GM21515 (cell line): ENCODE measurements around the gene EIF4G1.

Source experiments
- ATAC-seq: cut with Tn5 transposase; IDR thresholded peaks from one replicate; pipeline ENCODE4 v1.9.1; 2021; ENCODE audit not compliant: unreplicated experiment

Gene EIF4G1

DNA sequence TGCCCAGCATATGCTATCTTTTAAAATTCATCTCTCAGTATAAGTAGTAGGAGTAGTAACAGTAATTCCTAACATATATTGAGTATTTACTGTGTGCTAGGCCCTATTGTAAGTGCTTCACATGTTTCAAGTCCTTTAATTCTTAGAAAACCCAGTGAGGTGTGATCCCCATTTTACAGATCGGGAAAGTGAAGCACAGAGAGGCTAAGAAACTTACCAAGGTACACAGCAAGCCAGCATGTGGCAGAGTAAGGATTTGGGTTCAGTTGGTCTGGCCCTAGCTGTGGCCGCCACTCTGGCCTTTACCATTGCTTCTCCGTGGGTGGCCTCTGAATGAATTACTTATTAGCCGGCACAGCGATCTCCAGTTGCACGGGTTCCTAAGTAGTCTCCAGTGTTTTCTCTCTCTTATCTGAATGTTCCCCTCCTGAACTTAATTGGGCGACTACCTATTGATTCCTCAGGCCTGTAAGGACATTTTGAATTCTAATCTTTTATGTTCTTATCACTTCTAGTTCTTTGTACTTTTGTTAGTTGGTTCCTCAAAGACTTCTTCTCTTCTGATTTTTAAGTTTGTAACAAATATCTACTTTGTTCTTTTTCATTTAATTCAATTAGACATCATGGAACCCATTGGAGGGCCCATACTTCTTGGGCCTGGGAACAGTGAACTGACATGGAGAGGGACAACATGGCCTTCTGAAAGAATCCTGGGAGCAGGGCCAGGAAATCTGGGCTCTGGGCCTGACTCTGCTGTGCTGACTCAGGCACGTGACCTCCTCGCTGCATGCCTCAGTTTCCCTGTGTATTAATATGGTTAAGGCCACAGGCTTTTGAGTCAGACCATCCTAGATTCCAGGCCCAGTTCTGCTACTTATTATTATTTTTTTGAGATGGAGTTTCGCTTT lies 35.4 kb downstream of the EIF4G1 start:
- ATAC-seq = no peak

DNA sequence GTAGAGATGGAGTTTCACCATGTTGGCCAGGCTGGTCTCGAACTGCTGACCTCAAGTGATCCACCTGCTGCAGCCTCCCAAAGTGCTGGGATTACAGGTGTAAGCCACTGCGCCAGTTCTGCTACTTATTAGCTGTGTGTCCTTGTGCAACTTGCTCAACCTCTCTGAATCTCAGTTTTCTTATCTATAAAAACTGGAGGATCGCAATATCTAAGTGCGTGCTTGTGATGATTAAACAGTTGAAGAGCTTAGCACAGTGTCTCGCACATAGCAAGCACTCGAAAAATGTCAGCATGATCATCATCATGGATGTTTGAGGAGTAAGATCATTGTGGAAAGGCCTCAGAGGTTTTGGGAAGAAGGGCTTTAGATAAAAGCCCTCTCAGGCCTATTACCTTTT lies 36.2 kb downstream of the EIF4G1 start:
- no peak for ATAC-seq

DNA sequence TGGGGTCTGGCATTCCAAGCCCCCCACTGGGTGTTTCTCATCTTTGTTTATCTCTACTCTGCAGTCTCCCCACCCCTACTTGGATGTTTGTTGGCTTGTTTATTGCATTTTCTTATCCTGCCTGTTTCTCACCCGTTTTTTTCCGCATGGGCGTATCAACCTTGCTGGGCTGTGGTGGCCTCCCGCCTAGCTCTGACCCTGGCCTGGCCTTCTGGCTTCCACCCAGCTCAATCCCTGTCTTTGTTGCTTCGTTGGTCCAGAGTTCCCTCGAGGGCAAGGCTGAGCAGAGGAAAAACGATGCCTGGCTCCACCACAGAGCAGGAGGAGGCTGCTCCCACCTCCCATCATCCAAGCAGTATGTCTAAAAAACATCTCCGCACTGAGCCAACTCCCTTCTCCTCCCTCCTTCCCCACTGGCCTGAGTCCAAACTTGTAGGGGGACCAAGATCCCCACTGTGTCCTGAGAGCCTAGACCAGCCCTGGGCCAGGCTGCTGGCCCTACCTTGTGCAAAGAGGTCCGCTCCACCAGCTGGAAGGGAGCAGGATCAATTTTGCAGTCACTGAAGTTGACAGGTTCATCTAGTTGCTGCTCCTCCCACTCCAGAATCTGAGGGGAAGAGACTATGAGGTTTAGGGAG lies 37.2 kb downstream of the EIF4G1 start:
- no peak for ATAC-seq

- no peak for ATAC-seq
Observed at GRCh38 chr3:184352149-184352785, 37.9 kb downstream of the EIF4G1 start.

- no peak for ATAC-seq
Observed at GRCh38 chr3:184352897-184353545, 38.6 kb downstream of the EIF4G1 start.

- ATAC-seq = no peak
Observed at GRCh38 chr3:184353546-184353941, 39.1 kb downstream of the EIF4G1 start.

DNA sequence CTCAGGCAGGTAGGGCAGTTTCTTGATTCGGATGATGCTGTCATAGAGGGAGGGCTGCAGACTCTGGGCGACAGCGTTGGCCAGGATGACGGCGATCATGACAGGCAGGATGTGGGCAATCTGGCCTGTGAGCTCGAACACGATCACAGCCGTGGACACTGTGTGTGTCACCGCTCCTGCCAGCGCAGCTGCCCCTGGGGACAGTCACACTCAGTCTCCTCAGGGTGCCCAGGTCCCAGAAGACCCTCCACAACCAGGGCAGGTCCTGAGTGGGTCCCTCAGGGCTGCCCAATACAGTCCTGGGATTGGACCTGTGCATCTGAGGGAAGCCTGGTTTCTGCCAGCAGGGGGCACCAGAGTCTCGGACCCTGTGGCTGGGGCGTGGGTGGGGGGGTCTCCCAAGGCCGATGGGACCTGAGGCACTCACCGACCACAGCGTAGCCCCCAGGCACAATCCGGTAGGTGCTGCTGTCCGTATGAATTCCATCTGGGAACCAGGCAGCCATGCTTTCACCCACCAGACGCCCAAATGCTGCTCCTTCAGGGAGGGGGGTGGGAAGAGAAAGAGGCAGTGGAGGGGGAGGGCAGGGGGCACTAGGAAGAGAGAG lies 39.8 kb downstream of the EIF4G1 start:
- ATAC-seq = peak; percentile 54

- ATAC-seq = no peak
Observed at GRCh38 chr3:184354754-184355153, 40.3 kb downstream of the EIF4G1 start.

- ATAC-seq = no peak
Observed at GRCh38 chr3:184355261-184356040, 41.0 kb downstream of the EIF4G1 start.

DNA sequence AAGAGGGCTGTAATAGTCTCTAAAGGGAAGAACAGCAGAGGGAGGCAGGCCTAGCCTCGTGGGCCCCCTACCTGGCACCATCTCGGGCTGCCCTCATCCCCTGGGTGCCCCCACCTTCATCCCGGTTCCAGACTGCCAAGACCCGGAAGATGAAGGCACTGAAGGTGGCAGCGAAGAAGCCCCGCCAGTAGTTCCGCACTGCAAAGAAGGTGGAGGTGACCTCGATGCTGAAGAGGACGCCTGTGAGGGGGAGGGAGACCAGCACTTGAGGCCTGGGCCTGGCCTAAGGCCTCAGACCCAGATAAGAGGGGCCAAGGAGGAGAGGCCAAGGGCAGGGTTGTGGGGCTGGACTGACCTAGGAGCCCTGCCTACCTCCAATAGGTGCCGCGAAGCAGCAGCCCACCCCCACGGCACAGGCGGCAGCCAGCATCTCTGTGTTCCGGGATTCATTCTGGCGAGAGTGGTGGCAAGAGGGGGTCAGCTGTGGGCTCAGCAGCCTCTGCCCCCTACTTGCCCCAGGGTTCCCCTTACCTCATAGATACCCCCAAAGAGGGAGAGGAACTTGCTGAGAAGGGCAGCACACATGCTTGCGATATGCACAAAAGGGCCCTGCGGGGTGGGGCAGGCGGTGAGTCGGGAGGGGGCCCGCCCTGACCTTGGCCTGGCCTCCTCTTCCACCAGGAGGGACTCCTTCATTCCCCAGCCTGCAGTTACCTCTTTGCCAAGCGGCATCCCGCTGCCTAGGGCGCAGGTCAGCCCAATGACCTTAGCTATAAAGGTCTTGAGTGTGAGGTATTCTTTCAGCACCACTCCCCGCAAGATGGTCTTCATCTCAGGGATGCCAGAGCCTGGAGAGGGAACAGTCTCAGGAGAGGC lies 43.1 kb downstream of the EIF4G1 start:
- ATAC-seq = no peak

DNA sequence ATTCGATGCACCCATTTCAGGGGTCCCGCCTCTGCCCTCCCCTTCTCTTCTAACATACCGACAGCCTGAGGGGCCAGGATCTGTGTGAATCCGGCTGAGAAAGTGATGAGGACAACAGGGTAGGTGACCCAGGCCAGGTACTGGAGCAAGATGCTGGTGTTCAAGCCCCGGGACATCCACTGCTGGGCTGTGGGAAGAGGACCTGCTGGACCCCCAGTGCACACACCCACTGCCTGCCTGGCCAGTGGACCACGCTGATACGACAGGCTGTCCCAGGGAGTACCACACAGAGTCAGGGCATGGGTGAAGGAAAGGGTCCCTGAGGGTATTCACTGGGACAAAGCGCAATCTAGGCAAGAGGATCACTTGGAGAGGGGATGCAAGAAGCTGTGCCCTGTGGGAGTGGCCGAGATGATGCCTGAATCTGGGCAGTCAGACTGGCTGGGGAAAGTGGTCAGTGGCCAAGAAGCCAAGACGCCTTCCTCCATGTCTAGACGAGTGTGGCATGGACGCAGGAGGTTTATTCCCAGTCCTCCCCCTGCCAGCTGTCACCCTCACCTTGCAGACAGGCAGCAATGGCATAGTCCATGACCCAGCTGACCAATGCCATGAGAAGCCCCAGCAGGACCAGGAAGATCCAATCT lies 43.8 kb downstream of the EIF4G1 start:
- ATAC-seq = no peak

GRCh38 chr3:184358921-184359350 lies 44.5 kb downstream of the EIF4G1 start:
- ATAC-seq = no peak

- ATAC-seq = no peak
Observed at GRCh38 chr3:184359610-184360009, 45.2 kb downstream of the EIF4G1 start.

DNA sequence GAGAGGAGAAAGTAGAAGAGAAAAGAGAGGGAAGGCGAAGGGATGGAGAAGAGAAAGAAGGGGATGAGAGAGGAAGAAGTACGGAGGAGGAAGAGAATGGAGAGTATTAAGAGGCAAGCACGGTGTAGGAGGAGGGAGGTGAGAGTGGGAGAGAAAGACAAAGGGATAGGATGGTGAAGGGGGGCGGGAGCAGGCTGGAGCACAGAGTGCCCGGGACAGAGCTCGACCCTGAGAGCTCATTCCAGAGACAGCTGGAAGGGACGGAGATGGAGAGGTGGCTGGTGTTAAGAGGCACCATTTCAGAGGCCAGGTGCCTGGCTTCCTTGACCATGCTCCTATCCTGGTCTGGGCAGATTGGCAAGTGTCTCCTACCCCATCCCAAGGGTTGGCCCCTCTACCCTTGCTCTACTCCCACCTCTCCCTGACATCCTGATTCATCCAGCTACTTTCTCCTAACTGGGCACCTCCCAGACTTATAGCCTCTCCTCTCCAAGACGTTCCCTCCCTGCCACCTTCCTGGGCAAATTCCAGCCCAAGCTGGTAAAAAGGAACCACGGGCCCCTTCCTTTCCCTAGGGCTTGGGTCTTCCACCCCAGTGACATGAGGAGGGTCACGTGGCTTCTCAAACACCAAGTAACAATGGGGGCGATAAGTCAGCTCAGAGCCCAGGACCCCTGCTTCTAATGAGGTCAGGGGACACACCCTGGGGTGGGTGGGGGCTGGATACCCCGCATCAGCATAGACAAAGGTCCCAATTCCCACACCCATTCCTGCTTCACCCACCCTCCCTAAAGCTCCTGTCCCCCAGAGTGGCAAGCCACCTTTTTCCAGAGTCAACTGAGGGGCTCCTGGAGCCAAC lies 45.9 kb downstream of the EIF4G1 start:
- no peak for ATAC-seq

DNA sequence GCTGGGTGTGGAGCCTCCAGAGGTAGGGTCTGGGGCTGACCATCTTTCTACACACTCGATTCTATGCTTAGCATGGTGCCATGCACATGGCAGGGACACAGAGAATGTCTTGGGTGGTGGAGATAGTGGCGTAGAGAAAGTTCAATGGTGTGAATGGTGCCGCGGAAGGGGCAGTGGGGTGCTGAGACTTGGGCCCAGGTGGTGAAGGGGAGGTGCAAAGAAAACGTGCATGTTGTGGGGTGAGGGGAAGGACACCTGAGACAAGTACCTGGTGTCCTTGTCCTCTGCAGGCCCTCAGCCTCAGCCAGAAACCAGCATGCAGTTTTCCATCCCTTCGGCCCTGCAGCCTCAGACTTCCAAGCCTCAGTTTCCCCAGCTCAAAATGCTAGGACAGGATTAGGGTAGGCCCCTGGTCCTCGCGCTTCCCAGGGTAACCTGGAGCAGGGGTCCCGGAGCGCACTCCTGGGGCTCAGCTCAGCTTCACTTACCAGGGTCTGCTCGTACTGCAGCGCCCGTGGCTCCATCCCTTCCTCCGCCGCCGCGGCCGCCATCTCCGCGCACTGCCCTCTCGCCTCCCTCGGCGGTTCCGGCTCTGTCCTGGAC lies 46.6 kb downstream of the EIF4G1 start:
- peak; percentile 1 for ATAC-seq

DNA sequence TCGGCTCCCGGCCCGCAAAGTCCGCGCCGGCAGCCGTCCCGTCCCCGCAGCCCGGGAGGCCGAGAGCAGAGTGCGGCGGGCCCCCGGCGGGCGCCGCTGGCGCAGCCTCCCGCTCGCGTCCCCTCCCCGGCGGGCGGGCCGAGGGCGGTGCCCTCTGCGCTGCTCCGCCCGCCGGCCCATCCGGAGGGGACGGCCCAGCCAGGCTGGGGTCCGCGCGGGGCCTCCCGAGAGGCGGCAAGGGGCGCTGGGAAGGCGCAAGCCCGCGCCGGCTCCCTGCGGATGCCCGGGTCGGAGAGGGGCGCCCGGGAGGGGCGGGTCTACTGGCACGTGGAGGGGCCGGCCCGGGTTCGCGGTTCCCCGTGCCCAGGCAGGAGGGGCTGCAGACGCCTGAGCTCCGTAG lies 47.1 kb downstream of the EIF4G1 start, which contains the start of the genes CLCN2 and POLR2H:
TSS of gene CLCN2 (minus strand) at position 74 of the 400 bp plus-strand sequence. CDS start 126 bp downstream, outside the sequence.
TSS of gene POLR2H (plus strand) at position 179 of the 400 bp plus-strand sequence. CDS start 1,783 bp downstream, outside the sequence.
- peak; percentile 39 for ATAC-seq
